Right forelimb (tissue), 1 donor: ENCODE measurements around the gene C10orf71.

Source experiments
- DNase-seq: peaks from one replicate; pipeline ENCODE4 v3.0.0-alpha.2; 2018

The C10orf71 gene

DNA sequence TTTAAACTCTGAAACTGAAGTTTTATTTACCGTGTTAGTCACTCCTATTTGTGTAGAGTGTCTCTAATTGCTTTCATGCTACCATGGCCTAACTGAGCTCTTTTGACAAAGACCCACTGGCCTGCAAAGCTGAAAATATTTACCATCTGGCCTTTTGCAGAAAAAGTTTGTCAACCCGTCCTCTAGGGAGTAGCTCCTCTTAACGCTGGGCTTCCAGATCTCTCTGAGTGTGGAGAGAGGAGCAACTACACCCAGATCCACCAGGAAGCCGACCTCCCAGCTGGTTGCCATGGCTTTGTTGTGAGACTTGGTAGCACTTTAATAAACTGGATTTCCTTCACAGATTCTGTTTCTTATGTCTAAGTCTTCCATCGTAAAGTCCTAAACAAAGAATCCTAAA lies 4.2 kb upstream of the C10orf71 start:
- no peak for DNase-seq

GRCh38 chr10:49295297-49295696 lies 3.7 kb upstream of the C10orf71 start:
- no peak for DNase-seq

DNA sequence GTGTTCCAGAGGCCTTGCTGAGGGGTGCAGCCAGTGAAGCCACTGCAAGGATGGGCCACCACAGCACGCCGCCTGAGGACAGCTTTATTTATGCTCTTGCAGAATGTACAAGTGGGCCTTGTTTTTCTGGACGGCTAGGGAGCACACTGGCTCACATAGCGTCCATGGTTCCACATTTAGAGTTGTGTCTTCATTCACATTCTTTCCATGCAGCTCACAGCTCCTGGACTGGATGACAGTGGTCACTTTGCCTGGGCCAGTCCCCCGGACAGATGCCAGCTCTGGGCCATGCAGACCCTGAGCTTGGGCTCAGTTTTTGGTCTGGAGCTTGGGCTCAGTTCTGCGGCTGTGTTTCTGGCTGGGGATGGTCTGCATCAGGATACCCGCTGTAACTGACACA lies 2.6 kb upstream of the C10orf71 start:
- no peak for DNase-seq

- DNase-seq = no peak
These were observed 2.1 kb upstream of the C10orf71 start for GRCh38 chr10:49296836-49297235.

DNA sequence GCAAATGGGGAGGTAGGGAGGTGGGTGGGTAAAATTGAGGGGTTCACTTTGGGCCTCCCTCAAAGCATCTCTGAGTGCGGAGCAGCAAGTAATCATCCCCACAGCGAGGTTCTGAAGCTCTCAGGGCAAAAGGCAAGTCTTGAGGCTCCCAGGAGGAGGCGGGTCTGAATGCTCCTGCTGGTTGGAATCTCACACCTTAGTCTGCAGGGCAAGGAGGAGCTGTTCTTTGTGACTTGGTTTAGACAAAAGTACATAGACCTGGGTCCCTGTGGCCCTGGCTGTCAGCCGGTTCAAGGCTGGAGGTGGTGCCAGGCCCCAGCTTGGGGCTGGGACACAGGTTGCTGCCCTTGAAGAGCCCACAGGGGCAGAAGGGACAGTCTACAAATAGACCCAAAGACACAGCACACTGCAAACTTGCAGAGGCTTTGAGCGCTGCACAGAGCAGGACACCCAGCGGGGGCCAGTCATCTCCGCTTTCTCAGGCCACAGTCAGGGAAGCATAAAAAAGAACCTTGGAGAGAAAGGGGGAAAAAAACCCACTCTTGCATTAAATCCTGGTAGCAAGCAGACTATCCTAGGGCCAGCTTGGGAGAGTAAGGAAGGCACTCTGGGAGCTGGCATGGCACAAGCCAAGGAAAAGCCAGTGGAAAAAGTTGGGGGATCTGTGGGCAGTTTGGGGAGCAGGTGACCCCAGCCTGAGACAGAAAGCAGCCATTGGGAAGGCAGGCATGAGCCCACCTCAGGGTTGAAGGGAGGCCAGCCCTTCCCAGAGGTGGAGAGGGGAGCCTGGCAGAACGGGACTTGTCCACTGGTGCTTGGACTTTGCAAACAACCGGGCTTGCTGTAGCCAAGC lies 926 bp upstream of the C10orf71 start:
- no peak for DNase-seq

GRCh38 chr10:49298671-49298982 lies 343 bp upstream of the C10orf71 start:
- no peak for DNase-seq

DNA sequence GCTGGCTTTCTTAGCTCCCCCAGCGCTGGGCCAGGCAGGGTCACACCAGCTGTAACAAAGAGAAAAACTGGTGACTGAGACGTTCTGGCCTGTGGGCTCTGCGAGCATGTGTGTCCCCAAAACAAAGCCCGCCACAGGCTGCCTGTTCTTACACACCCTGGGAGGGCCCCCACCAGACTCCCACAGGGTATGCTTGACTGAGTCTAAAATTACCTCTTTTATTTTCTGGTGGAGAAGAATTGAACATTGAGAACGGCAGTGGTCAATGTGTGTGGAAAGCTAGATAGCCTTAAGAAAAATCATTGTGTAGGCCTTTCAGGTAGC lies 808 bp downstream of the C10orf71 start:
- DNase-seq = no peak

- DNase-seq = no peak
These were observed 1.4 kb downstream of the C10orf71 start for GRCh38 chr10:49300140-49300974.

GRCh38 chr10:49301302-49301701 lies 2.3 kb downstream of the C10orf71 start:
- no peak for DNase-seq

- no peak for DNase-seq
These were observed 3.1 kb downstream of the C10orf71 start for GRCh38 chr10:49302088-49302487.

- DNase-seq = no peak
These were observed 4.7 kb downstream of the C10orf71 start for GRCh38 chr10:49303711-49304110.

- no peak for DNase-seq
These were observed 5.2 kb downstream of the C10orf71 start for GRCh38 chr10:49304137-49304536.

- no peak for DNase-seq
These were observed 9.0 kb downstream of the C10orf71 start for GRCh38 chr10:49307921-49308320.

DNA sequence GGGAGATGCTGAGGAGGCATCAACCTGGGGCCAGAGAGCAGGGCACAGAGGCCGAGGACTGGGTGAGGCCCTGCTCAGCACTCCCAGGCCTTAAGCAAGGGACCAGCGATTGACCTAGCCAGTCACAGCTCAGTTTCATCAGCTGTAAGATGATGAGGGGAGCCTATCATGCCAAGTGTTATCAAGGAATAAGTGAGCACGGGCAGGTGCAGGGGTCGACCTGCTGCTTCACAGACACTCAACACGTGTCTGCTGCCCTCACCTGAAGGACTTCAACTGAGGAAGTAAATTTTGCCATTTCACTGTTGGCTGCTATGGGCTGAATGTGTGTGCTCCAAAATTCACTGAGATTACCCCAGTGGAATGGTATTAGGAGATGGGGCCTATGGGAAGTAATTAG lies 9.9 kb downstream of the C10orf71 start:
- no peak for DNase-seq

DNA sequence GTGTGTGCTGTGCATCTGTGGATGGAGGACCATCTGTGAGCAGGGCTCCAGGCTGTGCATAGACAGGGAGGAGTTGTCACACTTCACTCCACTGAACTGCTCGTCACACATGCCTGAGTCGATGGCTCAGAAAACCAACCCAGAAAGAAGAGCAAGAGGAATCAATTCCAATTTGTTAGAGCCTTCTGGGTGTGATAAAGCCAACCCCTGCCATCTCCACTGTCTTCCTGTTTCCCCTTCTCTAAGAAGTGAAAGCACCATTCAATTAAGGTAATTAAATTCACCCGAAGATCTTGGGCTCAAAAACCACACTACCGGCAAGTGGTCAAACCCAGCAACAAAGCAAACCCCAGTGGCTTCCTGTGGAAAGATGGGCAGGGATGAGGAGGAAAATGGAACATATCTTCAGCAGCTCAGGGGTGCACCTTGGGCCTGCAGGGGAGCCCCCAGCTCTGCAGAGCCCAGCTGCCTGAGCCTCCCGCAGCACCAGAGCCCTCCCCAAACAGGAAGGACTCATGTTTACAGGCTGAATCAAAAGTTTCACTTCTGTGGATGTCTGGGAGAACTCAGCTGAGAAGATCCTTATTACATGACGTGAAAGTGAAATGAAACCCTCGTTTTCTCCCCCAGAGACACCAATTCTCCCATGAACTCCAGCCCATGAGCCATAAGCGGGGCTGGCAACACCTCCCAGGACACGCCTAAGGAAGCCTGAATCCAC lies 10.9 kb downstream of the C10orf71 start:
- no peak for DNase-seq

DNA sequence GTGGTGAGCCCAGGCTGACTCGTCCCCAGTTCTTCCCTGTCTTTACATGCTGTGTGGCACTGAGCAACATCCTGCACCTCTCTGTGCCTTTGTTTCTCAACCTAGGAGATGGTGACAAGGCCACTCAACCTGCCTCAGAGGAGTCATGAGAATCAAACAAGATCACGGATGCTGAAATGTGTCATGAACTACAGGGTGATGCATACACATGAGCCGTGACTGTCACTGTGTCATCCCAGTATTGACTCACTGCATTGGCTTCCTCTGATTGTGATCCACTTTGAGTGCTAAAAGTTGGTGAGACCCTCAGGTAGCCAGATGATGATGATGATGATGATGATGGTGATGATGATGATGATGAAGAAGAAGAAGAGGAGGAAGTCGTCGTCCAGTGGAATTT lies 11.5 kb downstream of the C10orf71 start:
- no peak for DNase-seq

- no peak for DNase-seq
These were observed 12.1 kb downstream of the C10orf71 start for GRCh38 chr10:49310901-49311554.

GRCh38 chr10:49311555-49312236 lies 12.7 kb downstream of the C10orf71 start:
- DNase-seq = no peak

GRCh38 chr10:49312246-49312869 lies 13.4 kb downstream of the C10orf71 start:
- DNase-seq = no peak

- no peak for DNase-seq
These were observed 14.6 kb downstream of the C10orf71 start for GRCh38 chr10:49313501-49314070.

GRCh38 chr10:49314806-49315205 lies 15.8 kb downstream of the C10orf71 start:
- peak; percentile 4 for DNase-seq

- no peak for DNase-seq
These were observed 19.1 kb downstream of the C10orf71 start for GRCh38 chr10:49318028-49318427.
